OCI-LY7 (cell line): ENCODE measurements around the gene TRAF2. TPM values are rescaled to one million over a fixed set of nuclear protein-coding genes. Genes with fewer than 3 reads are reported as not detected.

Experiments used
- BruUV-seq: library from RNA; stranded (reverse); fragments of 400-500 nt; replicated peaks from 2 replicates; lab custom pipeline; 2021; lab: Mats Ljungman, UMichigan
- CTCF ChIA-PET: fragments of 300-600 bp; sonication (Branson Sonifier 250); formaldehyde crosslinking; loops from one replicate; lab custom pipeline; 2022; ENCODE audit warnings: antibody characterized with exemption; ENCODE audit not compliant: unreplicated experiment; lab: Charles Lee
- POLR2A ChIA-PET: fragments of 300-600 bp; sonication (Branson Sonifier 250); formaldehyde crosslinking; loops from one replicate; lab custom pipeline; 2022; ENCODE audit warnings: antibody characterized with exemption; lab: Charles Lee
- DNase-seq: peaks from one replicate; pipeline ENCODE4 v3.0.0-alpha.2; 2015; ENCODE audit warnings: low spot score
- H2AFZ ChIP-seq: fragments of 200-600 bp; sonication (generic), shearing (Covaris generic); 2 replicates; pipeline ENCODE4 v1.6.1; 2014; ENCODE audit warnings: mild to moderate bottlenecking, antibody characterized with exemption, low read length, moderate library complexity
- H3K27ac ChIP-seq: fragments of 200-600 bp; sonication (generic); 2 replicates; pipeline ENCODE4 v1.5.1; 2014; ENCODE audit warnings: mixed run types, low read depth, mild to moderate bottlenecking, moderate library complexity, low read length, inconsistent platforms; ENCODE audit not compliant: poor library complexity, severe bottlenecking
- H3K36me3 ChIP-seq: fragments of 200-600 bp; sonication (generic); 2 replicates; pipeline ENCODE4 v1.6.1; 2014; ENCODE audit warnings: mild to moderate bottlenecking, antibody characterized with exemption, low read length, moderate library complexity, mixed read lengths; ENCODE audit not compliant: insufficient read depth
- H3K4me1 ChIP-seq: fragments of 200-600 bp; sonication (generic); 2 replicates; pipeline ENCODE4 v1.5.1; 2014; ENCODE audit warnings: mild to moderate bottlenecking, low read length; ENCODE audit not compliant: insufficient read depth, poor library complexity, severe bottlenecking
- H3K4me2 ChIP-seq: fragments of 200-600 bp; sonication (generic); 2 replicates; pipeline ENCODE4 v1.6.1; 2014; ENCODE audit warnings: mild to moderate bottlenecking, low read length
- H3K4me3 ChIP-seq: fragments of 200-600 bp; sonication (generic); 2 replicates; pipeline ENCODE4 v1.5.1; 2014; ENCODE audit warnings: mild to moderate bottlenecking, low read depth, low read length; ENCODE audit not compliant: poor library complexity, severe bottlenecking
- H3K79me2 ChIP-seq: fragments of 200-600 bp; sonication (generic); 2 replicates; pipeline ENCODE4 v1.6.1; 2016; ENCODE audit warnings: low read depth, mild to moderate bottlenecking, low read length, moderate library complexity, mixed read lengths; ENCODE audit not compliant: insufficient read depth
- H3K9me2 ChIP-seq: fragments of 200-600 bp; sonication (generic); 2 replicates; pipeline ENCODE4 v1.6.1; 2016; ENCODE audit warnings: mild to moderate bottlenecking, low read length, mixed read lengths; ENCODE audit not compliant: insufficient read depth
- H3K9me3 ChIP-seq: fragments of 200-600 bp; sonication (generic); 2 replicates; pipeline ENCODE4 v1.6.1; 2014; ENCODE audit warnings: mild to moderate bottlenecking, mixed run types, low read length, mixed read lengths
- H4K20me1 ChIP-seq: fragments of 200-600 bp; sonication (generic); 2 replicates; pipeline ENCODE4 v1.6.1; 2014; ENCODE audit warnings: mild to moderate bottlenecking, antibody characterized with exemption, low read length, moderate library complexity, mixed read lengths; ENCODE audit not compliant: insufficient read depth
- EZH2phosphoT487 ChIP-seq: fragments of 200-600 bp; sonication (generic); IDR thresholded peaks from 2 replicates; pipeline ENCODE4 v1.6.1; 2018; ENCODE audit warnings: low read depth, borderline replicate concordance, mild to moderate bottlenecking, mixed run types, antibody characterized with exemption, low read length, moderate library complexity, mixed read lengths
- intact Hi-C: fragments of 100-400 bp; cut with micrococcal nuclease; formaldehyde crosslinking; loops from one replicate; pipeline ENCODE4 v1.10.0; 2022; ENCODE audit not compliant: unreplicated experiment
- total RNA-seq, 2 experiments: library from RNA; depleted of rRNA in 1 of 2; stranded (reverse); fragments of >200 nt in 1 of 2; shearing (Covaris generic) in 1 of 2; gene quantifications; 2 replicates each; pipeline ENCODE4 v1.2.3, GENCODE V29; 2014 to 2022
- TF ChIP-seq, protein P1 (sequence below): fragments of 200-600 bp; sonication (generic); conservative IDR thresholded peaks from 2 replicates; pipeline ENCODE4 v1.5.1; 2014; ENCODE audit warnings: mild to moderate bottlenecking, antibody characterized with exemption, low read length, moderate library complexity, mixed read lengths

The TRAF2 gene
- total RNA-seq, 2 experiments from 2014 or later = 31.4 to 40.5 TPM

- no peaks in the 10 kb centered on the region for H4K20me1 ChIP-seq
- DNase-seq = no peak
- H3K9me2 ChIP-seq = no peaks in the 10 kb centered on the region
- no peaks in the 10 kb centered on the region for H3K79me2 ChIP-seq
- TF ChIP-seq, protein P1, sequence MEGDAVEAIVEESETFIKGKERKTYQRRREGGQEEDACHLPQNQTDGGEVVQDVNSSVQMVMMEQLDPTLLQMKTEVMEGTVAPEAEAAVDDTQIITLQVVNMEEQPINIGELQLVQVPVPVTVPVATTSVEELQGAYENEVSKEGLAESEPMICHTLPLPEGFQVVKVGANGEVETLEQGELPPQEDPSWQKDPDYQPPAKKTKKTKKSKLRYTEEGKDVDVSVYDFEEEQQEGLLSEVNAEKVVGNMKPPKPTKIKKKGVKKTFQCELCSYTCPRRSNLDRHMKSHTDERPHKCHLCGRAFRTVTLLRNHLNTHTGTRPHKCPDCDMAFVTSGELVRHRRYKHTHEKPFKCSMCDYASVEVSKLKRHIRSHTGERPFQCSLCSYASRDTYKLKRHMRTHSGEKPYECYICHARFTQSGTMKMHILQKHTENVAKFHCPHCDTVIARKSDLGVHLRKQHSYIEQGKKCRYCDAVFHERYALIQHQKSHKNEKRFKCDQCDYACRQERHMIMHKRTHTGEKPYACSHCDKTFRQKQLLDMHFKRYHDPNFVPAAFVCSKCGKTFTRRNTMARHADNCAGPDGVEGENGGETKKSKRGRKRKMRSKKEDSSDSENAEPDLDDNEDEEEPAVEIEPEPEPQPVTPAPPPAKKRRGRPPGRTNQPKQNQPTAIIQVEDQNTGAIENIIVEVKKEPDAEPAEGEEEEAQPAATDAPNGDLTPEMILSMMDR = no peak
- TF ChIP-seq EZH2phosphoT487 = no peak
- H3K27ac ChIP-seq = no peak overlapping the region
- H3K4me2 ChIP-seq = no peak overlapping the region
- CTCF ChIA-PET = no interaction called here
- POLR2A ChIA-PET = no interaction called here
- H3K36me3 ChIP-seq = no peaks in the 10 kb centered on the region
- no TSS peak for BruUV-seq
- intact Hi-C loops = no loop called here
- no peaks in the 10 kb centered on the region for H3K9me3 ChIP-seq
- no peak overlapping the region for H2AFZ ChIP-seq
- peaks cover 8% of the 10 kb centered on the region for H3K4me1 ChIP-seq
- no peak overlapping the region for H3K4me3 ChIP-seq
Measured at GRCh38 chr9:136969774-136970173, 83.5 kb downstream of the TRAF2 start.

GRCh38 chr9:136970361-136970760 lies 84.0 kb downstream of the TRAF2 start:
- intact Hi-C loops = no loop called here
- POLR2A ChIA-PET = no interaction called here

DNA sequence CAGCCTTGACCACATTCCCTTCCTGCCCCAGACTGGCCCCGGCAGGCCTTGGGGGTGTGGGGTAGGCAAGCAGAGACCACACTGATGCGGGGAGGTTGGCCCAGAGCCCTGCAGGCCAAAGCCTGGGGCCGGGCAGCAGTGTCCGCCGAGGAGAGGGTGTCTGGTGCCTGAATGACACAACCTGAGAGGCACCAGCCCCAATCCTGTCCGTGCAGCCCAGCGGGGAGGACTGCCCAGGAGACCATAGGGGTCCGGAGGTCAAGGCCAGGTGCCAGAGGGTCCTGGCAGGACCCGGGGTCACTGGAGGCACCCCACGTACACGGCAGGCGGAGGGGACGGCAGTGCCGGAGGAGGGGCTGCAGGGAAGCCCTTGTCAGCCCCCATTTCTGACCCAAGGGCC lies 85.4 kb downstream of the TRAF2 start:
- Histone ChIP-seq H3K4me1 (no peaks in the 10 kb centered on the region), H3K4me2 (no peak overlapping the region), H4K20me1 (no peaks in the 10 kb centered on the region), H3K4me3 (no peak overlapping the region), H3K9me2 (no peaks in the 10 kb centered on the region), H3K27ac (no peak overlapping the region), H3K36me3 (no peaks in the 10 kb centered on the region), H3K9me3 (no peaks in the 10 kb centered on the region), H3K79me2 (no peaks in the 10 kb centered on the region), H2AFZ (no peak overlapping the region)
- DNase-seq = no peak
- POLR2A ChIA-PET = no interaction called here
- BruUV-seq = no TSS peak
- CTCF ChIA-PET = no interaction called here
- TF ChIP-seq, protein P1 = no peak
- no peak for TF ChIP-seq EZH2phosphoT487
- intact Hi-C loops = no loop called here

More at GRCh38 chr9:136970361-136970760, 84.0 kb downstream of the TRAF2 start:
- H3K9me3 ChIP-seq = no peaks in the 10 kb centered on the region
- no peak overlapping the region for H2AFZ ChIP-seq
- no peaks in the 10 kb centered on the region for H3K36me3 ChIP-seq
- no peak for DNase-seq
- CTCF ChIA-PET = no interaction called here
- no peaks in the 10 kb centered on the region for H3K79me2 ChIP-seq
- peaks cover 8% of the 10 kb centered on the region for H3K4me1 ChIP-seq
- no peaks in the 10 kb centered on the region for H4K20me1 ChIP-seq
- no peaks in the 10 kb centered on the region for H3K9me2 ChIP-seq
- no peak overlapping the region for H3K27ac ChIP-seq
- H3K4me2 ChIP-seq = no peak overlapping the region
- H3K4me3 ChIP-seq = no peak overlapping the region
- BruUV-seq = no TSS peak
- TF ChIP-seq, protein P1 = no peak
- no peak for TF ChIP-seq EZH2phosphoT487
